ENCODE results near the gene CABP1. TPM values are rescaled to one million over a fixed set of nuclear protein-coding genes. Genes with fewer than 3 reads are reported as not detected.

The CABP1 gene
- total RNA-seq, 4 donors from 2014 or later = 0.39 to 0.94 (median 0.89) TPM; not detected in 1

GRCh38 chr12:120713861-120714482, 73.5 kb downstream of the CABP1 start:
- intact Hi-C loops (cut with DNase I; ENCODE audit: low total_unique reads) = loop anchor here (5.0 to 10.0 kb wide), 2 partner anchors 67 to 129 kb away; partner anchors contain the start of gene POP5
- TF ChIP-seq POLR2A (IDR thresholded peaks at IDR 0.05) (no peak), CTCF (IDR thresholded peaks at IDR 0.05) (no peak)
- WGBS, 2 donors = 19 to 25% methylated on average over 4 of the region's 4 CpGs
- peak in 1 of 2 donors; percentile 80 for DNase-seq (ENCODE audit: low spot score in 2 of 2)
- H3K4me3 ChIP-seq (ENCODE audit: low read depth, poor library complexity, severe bottlenecking) = no peak overlapping the region

Other genes with a start within 250 kb of the CABP1 start
- gene COX6A1, start 202.5 kb upstream of the CABP1 start, total RNA-seq = 100 to 1,000 TPM; 638 to 834 (median 702) TPM
- 10 to 100 TPM in 3 of 4 donors, 1 to 10 TPM in 1; 9.6 to 20.2 (median 16.1) TPM for gene TRIAP1, start 194.2 kb upstream of the CABP1 start, total RNA-seq
- gene GATC, start 194.2 kb upstream of the CABP1 start, total RNA-seq = 10 to 100 TPM; 19.3 to 24.1 (median 20.1) TPM
- 10 to 100 TPM; 55.4 to 97.2 (median 81.2) TPM for gene SRSF9, start 170.9 kb upstream of the CABP1 start, total RNA-seq
- gene DYNLL1, start 144.5 kb upstream of the CABP1 start, total RNA-seq = 100 to 1,000 TPM; 310 to 529 (median 388) TPM
- 10 to 100 TPM; 16.5 to 19.2 (median 18.3) TPM for gene COQ5, start 111.5 kb upstream of the CABP1 start, total RNA-seq
- gene RNF10, start 106.3 kb upstream of the CABP1 start, total RNA-seq = 100 to 1,000 TPM in 3 of 4 donors, 10 to 100 TPM in 1; 99.9 to 162 (median 118) TPM
- 10 to 100 TPM in 3 of 4 donors, 1 to 10 TPM in 1; 7.5 to 26.9 (median 22.5) TPM for gene POP5, start 59.2 kb upstream of the CABP1 start, total RNA-seq
- 10 to 100 TPM; 15.4 to 53.3 (median 40.9) TPM for gene MLEC, start 46.5 kb downstream of the CABP1 start, total RNA-seq
- 10 to 100 TPM in 3 of 4 donors, 1 to 10 TPM in 1; 5.0 to 20.3 (median 13.9) TPM for gene UNC119B, start 69.8 kb downstream of the CABP1 start, total RNA-seq
- gene ACADS, start 85.2 kb downstream of the CABP1 start, total RNA-seq = 10 to 100 TPM; 21.3 to 37.1 (median 29.1) TPM